Smooth muscle cell of the brain vasculature (primary cell): Measurements from ENCODE around the gene TECTB.
A peak's percentile ranks its signal among the peaks of the same experiment; 100 is the strongest.

Experiments used
- DNase-seq: peaks from one replicate; pipeline ENCODE4 v3.0.0-alpha.2; 2012; ENCODE audit warnings: low read depth, low spot score

The TECTB gene

GRCh38 chr10:112308125-112308502 lies 24.9 kb downstream of the TECTB start:
- DNase-seq: no peak

GRCh38 chr10:112311481-112311880 lies 28.3 kb downstream of the TECTB start:
- no peak for DNase-seq

GRCh38 chr10:112313234-112313633 lies 30.0 kb downstream of the TECTB start:
- no peak for DNase-seq

GRCh38 chr10:112313911-112314310 lies 30.7 kb downstream of the TECTB start:
- no peak for DNase-seq

- peak; percentile 40 for DNase-seq
These were observed 31.7 kb downstream of the TECTB start for GRCh38 chr10:112314822-112315474.

- no peak for DNase-seq
These were observed 44.5 kb downstream of the TECTB start for GRCh38 chr10:112327678-112328077.

GRCh38 chr10:112330162-112330561 lies 47.0 kb downstream of the TECTB start:
- no peak for DNase-seq

GRCh38 chr10:112330607-112331160 lies 47.5 kb downstream of the TECTB start:
- DNase-seq: no peak

- no peak for DNase-seq
These were observed 48.8 kb downstream of the TECTB start for GRCh38 chr10:112332022-112332421.

- no peak for DNase-seq
These were observed 49.5 kb downstream of the TECTB start for GRCh38 chr10:112332509-112333228.

GRCh38 chr10:112333452-112333851 lies 50.3 kb downstream of the TECTB start:
- DNase-seq: no peak

GRCh38 chr10:112335111-112335867 lies 52.1 kb downstream of the TECTB start:
- DNase-seq: no peak

GRCh38 chr10:112335868-112336265 lies 52.7 kb downstream of the TECTB start:
- no peak for DNase-seq

- no peak for DNase-seq
These were observed 53.5 kb downstream of the TECTB start for GRCh38 chr10:112336556-112337201.

- DNase-seq: no peak
These were observed 55.8 kb downstream of the TECTB start for GRCh38 chr10:112338957-112339356.

- no peak for DNase-seq
These were observed 57.4 kb downstream of the TECTB start for GRCh38 chr10:112340601-112341000.

- no peak for DNase-seq
These were observed 60.0 kb downstream of the TECTB start for GRCh38 chr10:112343056-112343806.

GRCh38 chr10:112344261-112344660 lies 61.1 kb downstream of the TECTB start:
- no peak for DNase-seq

GRCh38 chr10:112345202-112345601 lies 62.0 kb downstream of the TECTB start:
- DNase-seq: no peak

GRCh38 chr10:112345743-112346142 lies 62.5 kb downstream of the TECTB start:
- no peak for DNase-seq

GRCh38 chr10:112346774-112347173 lies 63.6 kb downstream of the TECTB start:
- DNase-seq: no peak
